HL-60 (cell line): ENCODE results near the gene TXNDC12.

Source experiments
- DNase-seq, 2 experiments: peaks; one replicate each; pipeline ENCODE4 v3.0.0-alpha.2; 2010 to 2020; ENCODE audit warnings: low read depth in 1 of 2, low spot score in 1 of 2
- H3K27ac ChIP-seq: fragments of 250-450 bp; sonication (Bioruptor Pico); replicated peaks from 2 replicates; pipeline ENCODE4 v1.5.1; 2020; ENCODE audit warnings: mild to moderate bottlenecking, moderate library complexity
- H3K27me3 ChIP-seq: fragments of 250-450 bp; sonication (Bioruptor Pico); 2 replicates; pipeline ENCODE4 v1.5.1; 2021; ENCODE audit warnings: mild to moderate bottlenecking, moderate library complexity; ENCODE audit not compliant: insufficient read depth, poor library complexity, severe bottlenecking
- H3K4me3 ChIP-seq: replicated peaks from 2 replicates; pipeline ENCODE4 v1.5.1; 2011; ENCODE audit warnings: mild to moderate bottlenecking, control low read depth, low read length; ENCODE audit not compliant: insufficient read depth
- CTCF ChIP-seq: IDR thresholded peaks from one replicate; pipeline ENCODE4 v1.5.1; 2011; ENCODE audit warnings: low read length, control low read depth, inconsistent platforms; ENCODE audit not compliant: insufficient read depth
- GABPA ChIP-seq: IDR thresholded peaks from 2 replicates; pipeline ENCODE4 v1.6.1; 2012; ENCODE audit warnings: low read depth
- POLR2AphosphoS5 ChIP-seq: IDR thresholded peaks from 2 replicates; pipeline ENCODE4 v1.6.1; 2012; ENCODE audit warnings: low read depth
- REST ChIP-seq: IDR thresholded peaks from 2 replicates; pipeline ENCODE4 v1.6.1; 2012; ENCODE audit warnings: low read depth; ENCODE audit not compliant: insufficient replicate concordance
- SPI1 ChIP-seq: IDR thresholded peaks from 2 replicates; pipeline ENCODE4 v1.6.1; 2012; ENCODE audit warnings: low read depth, mild to moderate bottlenecking, borderline replicate concordance

Gene TXNDC12

GRCh38 chr1:52003877-52004276 lies 51.1 kb downstream of the TXNDC12 start:
- H3K27ac ChIP-seq, result no peak overlapping the region
- H3K27me3 ChIP-seq, result peaks cover 5% of the 10 kb centered on the region
- TF ChIP-seq REST (no peak), CTCF (no peak), POLR2AphosphoS5 (no peak), SPI1 (no peak), GABPA (no peak)
- no peak for DNase-seq
- H3K4me3 ChIP-seq, result no peak overlapping the region

GRCh38 chr1:52002038-52002917 lies 52.7 kb downstream of the TXNDC12 start:
- no peak overlapping the region for H3K4me3 ChIP-seq
- DNase-seq, result peak; percentile 73 to 82
- TF ChIP-seq GABPA (no peak), SPI1 (no peak), REST (peak; percentile 94), CTCF (peak; percentile 95), POLR2AphosphoS5 (no peak)
- H3K27ac ChIP-seq, result no peak overlapping the region
- H3K27me3 ChIP-seq, result peaks cover 10% of the 10 kb centered on the region

- DNase-seq, result no peak
- H3K27ac ChIP-seq, result no peak overlapping the region
- peaks cover 8% of the 10 kb centered on the region for H3K27me3 ChIP-seq
- no peak overlapping the region for H3K4me3 ChIP-seq
- TF ChIP-seq REST, result no peak
- no peak for TF ChIP-seq SPI1
- no peak for TF ChIP-seq CTCF
- no peak for TF ChIP-seq GABPA
- TF ChIP-seq POLR2AphosphoS5, result no peak
These were observed 56.3 kb downstream of the TXNDC12 start for GRCh38 chr1:51998701-51999100.
